HL-60 (cell line): ENCODE measurements around the gene SCG3.

Experiments used
- DNase-seq, 2 experiments: peaks; one replicate each; pipeline ENCODE4 v3.0.0-alpha.2; 2010 to 2020; ENCODE audit warnings: low read depth in 1 of 2, low spot score in 1 of 2
- H3K27ac ChIP-seq: fragments of 250-450 bp; sonication (Bioruptor Pico); replicated peaks from 2 replicates; pipeline ENCODE4 v1.5.1; 2020; ENCODE audit warnings: mild to moderate bottlenecking, moderate library complexity
- H3K27me3 ChIP-seq: fragments of 250-450 bp; sonication (Bioruptor Pico); 2 replicates; pipeline ENCODE4 v1.5.1; 2021; ENCODE audit warnings: mild to moderate bottlenecking, moderate library complexity; ENCODE audit not compliant: insufficient read depth, poor library complexity, severe bottlenecking
- H3K4me3 ChIP-seq: replicated peaks from 2 replicates; pipeline ENCODE4 v1.5.1; 2011; ENCODE audit warnings: mild to moderate bottlenecking, control low read depth, low read length; ENCODE audit not compliant: insufficient read depth
- CTCF ChIP-seq: IDR thresholded peaks from one replicate; pipeline ENCODE4 v1.5.1; 2011; ENCODE audit warnings: low read length, control low read depth, inconsistent platforms; ENCODE audit not compliant: insufficient read depth
- GABPA ChIP-seq: IDR thresholded peaks from 2 replicates; pipeline ENCODE4 v1.6.1; 2012; ENCODE audit warnings: low read depth
- POLR2AphosphoS5 ChIP-seq: IDR thresholded peaks from 2 replicates; pipeline ENCODE4 v1.6.1; 2012; ENCODE audit warnings: low read depth
- REST ChIP-seq: IDR thresholded peaks from 2 replicates; pipeline ENCODE4 v1.6.1; 2012; ENCODE audit warnings: low read depth; ENCODE audit not compliant: insufficient replicate concordance
- SPI1 ChIP-seq: IDR thresholded peaks from 2 replicates; pipeline ENCODE4 v1.6.1; 2012; ENCODE audit warnings: low read depth, mild to moderate bottlenecking, borderline replicate concordance

SCG3 gene

GRCh38 chr15:51736069-51736468 lies 54.8 kb downstream of the SCG3 start:
- DNase-seq, result peak in 1 of 2 experiments; percentile 69
- peak overlapping the region; percentile 43 for H3K27ac ChIP-seq
- H3K4me3 ChIP-seq, result peak overlapping the region; percentile 73

GRCh38 chr15:51736751-51737521 lies 55.6 kb downstream of the SCG3 start:
- DNase-seq, result peak in 1 of 2 experiments; percentile 50
- no peaks in the 10 kb centered on the region for H3K27me3 ChIP-seq
- peak overlapping the region; percentile 43 for H3K27ac ChIP-seq
- TF ChIP-seq CTCF (no peak), POLR2AphosphoS5 (no peak), SPI1 (no peak), REST (no peak), GABPA (no peak)
- H3K4me3 ChIP-seq, result peak overlapping the region; percentile 73

More at GRCh38 chr15:51736069-51736468, 54.8 kb downstream of the SCG3 start:
- TF ChIP-seq REST (no peak), SPI1 (no peak), CTCF (no peak), GABPA (no peak)
- H3K27me3 ChIP-seq, result no peaks in the 10 kb centered on the region

- peak in 1 of 2 experiments; percentile 68 for DNase-seq
- H3K27ac ChIP-seq, result peak within 1 kb of the TSS; percentile 72
- TF ChIP-seq SPI1 (peak; percentile 31; the same call in 1 of the 2 replicates), CTCF (no peak)
These were observed 56.4 kb downstream of the SCG3 start, which contains the start of gene LYSMD2 for GRCh38 chr15:51737522-51738305. TSS of gene LYSMD2 (minus strand) at chr15:51737655. CDS start at chr15:51737622, 33 bp downstream.

More at GRCh38 chr15:51737522-51738305, 56.4 kb downstream of the SCG3 start, which contains the start of gene LYSMD2:
- H3K4me3 ChIP-seq, result peak within 1 kb of the TSS; percentile 73
- no peaks in the 10 kb centered on the region for H3K27me3 ChIP-seq
